Adrenal gland (tissue), 12 donors: ENCODE data around the gene UBA5. TPM values are rescaled to one million over a fixed set of nuclear protein-coding genes. Genes with fewer than 3 reads are reported as not detected.

Experiments
- DNase-seq, 7 donors: peaks; one replicate each; pipeline ENCODE4 v3.0.0-alpha.2; 2019 to 2020
- H3K27ac ChIP-seq, 5 donors: fragments of 200-600 bp; sonication (generic) in 4 of 5; 1 replicate in 3 of 5; 2 replicates in 2 of 5; pipeline versions ENCODE4 v1.5.1 to v1.8.0; 2016 to 2020; ENCODE audit warnings: mild to moderate bottlenecking in 1 of 5
- H3K27me3 ChIP-seq: fragments of 200-600 bp; 2 replicates; pipeline ENCODE4 v1.8.0; 2021
- H3K36me3 ChIP-seq, 2 donors: fragments of 200-600 bp; replicated peaks in 1 of 2; 1 replicate in 1 of 2; 2 replicates in 1 of 2; pipeline versions ENCODE4 v1.5.1 to v1.8.0; 2018 to 2022
- H3K4me1 ChIP-seq, 2 donors: fragments of 200-600 bp; replicated peaks in 1 of 2; 1 replicate in 1 of 2; 2 replicates in 1 of 2; pipeline versions ENCODE4 v1.5.1 to v1.8.0; 2018 to 2021
- H3K4me3 ChIP-seq, 4 donors: fragments of 200-600 bp; sonication (generic) in 3 of 4; one replicate each; pipeline ENCODE4 v1.5.1; 2016 to 2018
- H3K9me3 ChIP-seq, 3 donors: fragments of 200-600 bp; sonication (generic) in 1 of 3; replicated peaks in 1 of 3; 1 replicate in 2 of 3; 2 replicates in 1 of 3; pipeline versions ENCODE4 v1.5.1 to v1.8.0; 2016 to 2021
- CTCF ChIP-seq, 6 experiments: fragments of 450-650 bp in 4 of 6; fragments of 200-600 bp in 2 of 6; sonication (generic) in 1 of 6; IDR thresholded peaks; 1 replicate in 5 of 6; 2 replicates in 1 of 6; pipeline versions ENCODE4 v1.5.1 to v1.8.0; 2016 to 2021; ENCODE audit warnings: antibody characterized with exemption in 6 of 6, mild to moderate bottlenecking in 2 of 6, moderate library complexity in 1 of 6
- POLR2A ChIP-seq, 2 donors: fragments of 450-650 bp; IDR thresholded peaks; one replicate each; pipeline ENCODE4 v1.6.1; 2017; ENCODE audit warnings: antibody characterized with exemption in 2 of 2, mild to moderate bottlenecking in 2 of 2, moderate library complexity in 1 of 2
- WGBS, 4 donors: extraction: QIAGEN DNeasy Blood & Tissue Kit in 2 of 4; methylation state at CpG; one replicate each; pipeline versions ENCODE4 v1.1.5 to v1.1.7; 2013 to 2017; 5-methylcytosine and 5-hydroxymethylcytosine counted together
- intact Hi-C, 2 donors: fragments of 100-400 bp; cut with DNase I; formaldehyde crosslinking; loops; one replicate each; pipeline versions ENCODE4 v1.14.1 to v1.15.0; 2022 to 2023
- polyA plus RNA-seq, 3 donors: library from polyadenylated mRNA; stranded (reverse); fragments of 200-250 nt in 2 of 3; fragments of 350-450 nt in 1 of 3; fragmentation: Illumina TruSeq in 1 of 3; extraction: RNeasy Lipid Tissue Mini Kit (QIAGEN cat#74804) in 1 of 3; gene quantifications; one replicate each; pipeline ENCODE4 v1.2.3, GENCODE V29; 2013 to 2014
- total RNA-seq, 9 donors: library from RNA; depleted of rRNA in 4 of 9; stranded (reverse); fragments of >200 nt in 4 of 9; fragments of 120-200 nt in 1 of 9; fragmentation: NEBNext Ultra II Directional in 1 of 9; extraction: Animal tissue kit (Norgen Biotek cat#: 25700) in 1 of 9; gene quantifications; one replicate each; pipeline versions ENCODE4 v1.1.0 to v1.2.4, GENCODE V29; 2013 to 2023
- donor health status: healthy with polysubstance abuse.
- donor health status: Bipolar disorder and iron deficiency.
- donor health status: DM: yes; HTN: yes; CAD: no.
- donor health status: DM: no; HTN: no; CAD: no.
- donor health status: DM: no; HTN: no; CAD: no.
- donor health status: DM: yes; HTN: yes; CAD: no.

The UBA5 gene
- total and polyA plus RNA-seq, 12 donors = 35.6 to 134 (median 64.1) TPM

- Histone ChIP-seq H3K36me3 (peaks cover 0 to 81% of the 10 kb centered on the region in 2 donors), H3K4me3 (no peak overlapping the region), H3K9me3 (no peaks in the 10 kb centered on the region), H3K27ac (no peak overlapping the region), H3K27me3 (no peaks in the 10 kb centered on the region), H3K4me1 (peaks cover 0 to 1% of the 10 kb centered on the region in 2 donors)
- DNase-seq = no peak
- intact Hi-C loops = no loop called here
- TF ChIP-seq POLR2A (IDR thresholded peaks at IDR 0.05) = no peak
Measured at GRCh38 chr3:132675408-132675807, 15.3 kb downstream of the UBA5 start.

- Histone ChIP-seq H3K27ac (no peak overlapping the region), H3K9me3 (no peaks in the 10 kb centered on the region), H3K27me3 (no peaks in the 10 kb centered on the region), H3K4me1 (no peaks in the 10 kb centered on the region), H3K4me3 (no peak overlapping the region), H3K36me3 (peaks cover 0 to 74% of the 10 kb centered on the region in 2 donors)
- WGBS, 4 donors = 78 to 86% (median 84%) methylated on average over 5 of the region's 5 CpGs
- DNase-seq = no peak
- TF ChIP-seq POLR2A (IDR thresholded peaks at IDR 0.05) = no peak
- no peak for TF ChIP-seq CTCF (IDR thresholded peaks at IDR 0.05)
- intact Hi-C loops = no loop called here
Measured at GRCh38 chr3:132679911-132680310, 19.8 kb downstream of the UBA5 start.

GRCh38 chr3:132681421-132681820 lies 21.3 kb downstream of the UBA5 start:
- no peaks in the 10 kb centered on the region for H3K4me1 ChIP-seq
- H3K4me3 ChIP-seq = no peak overlapping the region
- DNase-seq = no peak
- H3K9me3 ChIP-seq = no peaks in the 10 kb centered on the region
- 94 to 98% (median 96%) methylated on average over 3 of the region's 3 CpGs for WGBS, 4 donors
- no peak for TF ChIP-seq CTCF (IDR thresholded peaks at IDR 0.05)
- no peak for TF ChIP-seq POLR2A (IDR thresholded peaks at IDR 0.05)
- intact Hi-C loops = no loop called here
- no peaks in the 10 kb centered on the region for H3K27me3 ChIP-seq
- peaks cover 0 to 67% of the 10 kb centered on the region in 2 donors for H3K36me3 ChIP-seq
- no peak overlapping the region for H3K27ac ChIP-seq

GRCh38 chr3:132682201-132682600 lies 22.1 kb downstream of the UBA5 start:
- H3K4me3 ChIP-seq = no peak overlapping the region
- H3K9me3 ChIP-seq = no peaks in the 10 kb centered on the region
- TF ChIP-seq POLR2A (IDR thresholded peaks at IDR 0.05) = no peak
- TF ChIP-seq CTCF (IDR thresholded peaks at IDR 0.05) = no peak
- H3K36me3 ChIP-seq = peaks cover 0 to 60% of the 10 kb centered on the region in 2 donors
- no peak overlapping the region for H3K27ac ChIP-seq
- intact Hi-C loops = no loop called here
- no peak for DNase-seq
- H3K4me1 ChIP-seq = no peaks in the 10 kb centered on the region
- H3K27me3 ChIP-seq = no peaks in the 10 kb centered on the region

GRCh38 chr3:132690040-132690439 lies 29.9 kb downstream of the UBA5 start:
- intact Hi-C loops = no loop called here
- Histone ChIP-seq H3K9me3 (peaks cover 0 to 3% (median 0%) of the 10 kb centered on the region in 3 donors), H3K27me3 (no peaks in the 10 kb centered on the region), H3K36me3 (peaks cover 0 to 80% of the 10 kb centered on the region in 2 donors), H3K27ac (no peak overlapping the region), H3K4me1 (no peaks in the 10 kb centered on the region), H3K4me3 (no peak overlapping the region)
- no peak for DNase-seq
- no peak for TF ChIP-seq CTCF (IDR thresholded peaks at IDR 0.05)
- TF ChIP-seq POLR2A (IDR thresholded peaks at IDR 0.05) = no peak
- WGBS, 4 donors = 79 to 96% (median 93%) methylated on average over 4 of the region's 4 CpGs
